ENCODE measurements around the gene NHSL1. TPM values are rescaled to one million over a fixed set of nuclear protein-coding genes. Genes with fewer than 3 reads are reported as not detected.
A peak's percentile ranks its signal among the peaks of the same experiment; 100 is the strongest.

NHSL1 gene
- total and polyA plus RNA-seq, 4 experiments from 2014 or later, result 0.53 to 0.58 TPM; not detected in 2

DNA sequence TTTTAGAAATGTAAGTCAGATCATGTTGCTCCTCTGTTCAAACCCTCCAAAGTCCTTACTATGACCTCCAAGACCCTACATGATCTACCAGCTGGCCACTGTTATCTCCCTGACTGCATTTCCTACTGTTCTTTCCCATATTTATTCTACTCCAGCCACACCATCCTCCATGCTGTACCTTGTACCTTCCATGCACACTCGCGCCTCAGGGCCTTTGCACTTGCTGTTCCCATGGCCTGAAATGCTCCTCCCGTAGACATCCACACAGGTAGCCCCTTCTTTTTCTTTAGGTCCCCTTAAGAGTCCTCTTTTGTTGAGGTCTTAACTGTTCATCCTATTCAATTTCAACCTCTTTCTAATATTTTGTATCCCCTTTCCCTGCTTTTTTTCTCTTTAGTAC is 48.3 kb downstream of the NHSL1 start:
- H3K27me3 ChIP-seq (ENCODE audit: insufficient read depth, low read length), result no peaks in the 10 kb centered on the region
- no peaks in the 10 kb centered on the region for H3K9me3 ChIP-seq (ENCODE audit: control insufficient read depth in 1 of 2, low read length in 2 of 2)
- no peak overlapping the region for H3K27ac ChIP-seq (ENCODE audit: low read depth, low read length)
- Mint-ChIP-seq H3K27ac (peak overlapping the region in 1 of 7 donors; percentile 4), H3K27me3 (no peaks in the 10 kb centered on the region), H3K36me3 (no peaks in the 10 kb centered on the region), H3K9me3 (no peaks in the 10 kb centered on the region), H3K4me1 (peaks cover 9 to 21% (median 14%) of the 10 kb centered on the region in 4 donors), H3K4me3 (no peak overlapping the region)
- H3K4me1 ChIP-seq (ENCODE audit: insufficient read depth, low read length), result peaks cover 14% of the 10 kb centered on the region
- ChIA-PET POLR2A (ENCODE audit: partially characterized antibody) (no interaction called here), CTCF (ENCODE audit: partially characterized antibody) (interaction anchor here (1.2 to 1.4 kb wide), 2 partner anchors 10 to 58 kb away, joined by 3 read pairs; no protein-coding TSS in a partner anchor)
- no peak for DNase-seq
- no peaks in the 10 kb centered on the region for H3K36me3 ChIP-seq (ENCODE audit: insufficient read depth, low read length)
- no peak overlapping the region for H3K4me3 ChIP-seq (ENCODE audit: low read length in 2 of 2)
- intact Hi-C loops (cut with micrococcal nuclease), result no loop called here

- Histone ChIP-seq H3K4me1 (ENCODE audit: insufficient read depth, low read length) (peaks cover 14% of the 10 kb centered on the region), H3K27me3 (ENCODE audit: insufficient read depth, low read length) (no peaks in the 10 kb centered on the region), H3K4me3 (ENCODE audit: low read length in 2 of 2) (no peak overlapping the region), H3K9me3 (ENCODE audit: control insufficient read depth in 1 of 2, low read length in 2 of 2) (no peaks in the 10 kb centered on the region), H3K27ac (ENCODE audit: low read depth, low read length) (no peak overlapping the region), H3K36me3 (ENCODE audit: insufficient read depth, low read length) (no peaks in the 10 kb centered on the region)
- POLR2A ChIA-PET (ENCODE audit: partially characterized antibody), result no interaction called here
- no peaks in the 10 kb centered on the region for H3K27me3 Mint-ChIP-seq
- peaks cover 9 to 15% (median 11%) of the 10 kb centered on the region in 4 donors for H3K4me1 Mint-ChIP-seq
- peak overlapping the region in 1 of 7 donors; percentile 64 for H3K27ac Mint-ChIP-seq
- CTCF ChIA-PET (ENCODE audit: partially characterized antibody), result interaction anchor here (0.9 to 1.4 kb wide), 3 partner anchors 20 to 59 kb away, joined by 3 read pairs; no protein-coding TSS in a partner anchor
- intact Hi-C loops (cut with micrococcal nuclease), result no loop called here
- H3K36me3 Mint-ChIP-seq, result no peaks in the 10 kb centered on the region
- H3K9me3 Mint-ChIP-seq, result no peaks in the 10 kb centered on the region
- no peak overlapping the region for H3K4me3 Mint-ChIP-seq
- DNase-seq, result no peak
Observed at GRCh38 chr6:138450445-138450844, 48.8 kb downstream of the NHSL1 start.

GRCh38 chr6:138446821-138447220 is 52.5 kb downstream of the NHSL1 start:
- intact Hi-C loops (cut with micrococcal nuclease), result no loop called here
- Histone ChIP-seq H3K4me3 (ENCODE audit: low read length in 2 of 2) (no peak overlapping the region), H3K27ac (ENCODE audit: low read depth, low read length) (no peak overlapping the region), H3K9me3 (ENCODE audit: control insufficient read depth in 1 of 2, low read length in 2 of 2) (no peaks in the 10 kb centered on the region), H3K4me1 (ENCODE audit: insufficient read depth, low read length) (no peaks in the 10 kb centered on the region), H3K27me3 (ENCODE audit: insufficient read depth, low read length) (no peaks in the 10 kb centered on the region), H3K36me3 (ENCODE audit: insufficient read depth, low read length) (no peaks in the 10 kb centered on the region)
- Mint-ChIP-seq H3K9me3 (no peaks in the 10 kb centered on the region), H3K36me3 (no peaks in the 10 kb centered on the region), H3K4me3 (no peak overlapping the region), H3K4me1 (peaks cover 0 to 2% (median 0%) of the 10 kb centered on the region in 4 donors), H3K27me3 (no peaks in the 10 kb centered on the region), H3K27ac (no peak overlapping the region)
- POLR2A ChIA-PET (ENCODE audit: partially characterized antibody), result interaction anchor here (1.9 kb wide), 1 partner anchor 9 kb away, joined by 8 read pairs; no protein-coding TSS in a partner anchor
- DNase-seq, result no peak
- CTCF ChIA-PET (ENCODE audit: partially characterized antibody), result interaction anchor here (1.6 to 2.4 kb wide), 3 partner anchors 9 to 62 kb away, joined by 5 to 8 read pairs (median 6); no protein-coding TSS in a partner anchor

DNA sequence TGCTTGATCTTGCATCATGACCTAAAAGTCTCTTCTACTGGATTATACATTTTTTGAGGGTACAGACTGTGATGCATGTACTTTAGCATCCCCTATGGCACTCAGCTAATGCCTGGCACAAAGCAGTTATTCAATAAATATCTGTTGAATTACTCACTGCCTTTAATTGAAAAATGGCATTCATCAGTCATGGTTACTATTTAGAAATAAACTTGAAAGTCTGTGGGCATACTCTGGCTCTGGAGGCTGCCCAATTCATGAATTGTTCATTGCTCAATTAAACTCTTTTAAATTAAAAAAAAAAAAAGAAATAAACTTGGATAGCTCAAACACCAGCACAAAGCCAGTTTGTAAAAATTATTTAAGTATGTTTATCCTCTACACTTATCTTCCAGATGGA is 55.3 kb downstream of the NHSL1 start:
- no peaks in the 10 kb centered on the region for H3K36me3 ChIP-seq (ENCODE audit: insufficient read depth, low read length)
- intact Hi-C loops (cut with micrococcal nuclease), result loop anchor here (5.0 kb wide), 1 partner anchor 33 kb away; no protein-coding TSS in a partner anchor
- POLR2A ChIA-PET (ENCODE audit: partially characterized antibody), result interaction anchor here (0.6 kb wide), 1 partner anchor 14 kb away, joined by 4 read pairs; no protein-coding TSS in a partner anchor

GRCh38 chr6:138442663-138443062 is 56.6 kb downstream of the NHSL1 start:
- CTCF ChIA-PET (ENCODE audit: partially characterized antibody), result interaction anchor here (1.3 to 2.3 kb wide), 3 partner anchors 12 to 66 kb away, joined by 3 to 9 read pairs (median 8); no protein-coding TSS in a partner anchor

More for the DNA sequence above, 55.3 kb downstream of the NHSL1 start:
- Mint-ChIP-seq H3K4me3 (no peak overlapping the region), H3K27ac (no peak overlapping the region), H3K36me3 (no peaks in the 10 kb centered on the region), H3K9me3 (no peaks in the 10 kb centered on the region), H3K27me3 (no peaks in the 10 kb centered on the region), H3K4me1 (no peaks in the 10 kb centered on the region)
- no peak for DNase-seq
- H3K27ac ChIP-seq (ENCODE audit: low read depth, low read length), result no peak overlapping the region
- CTCF ChIA-PET (ENCODE audit: partially characterized antibody), result interaction anchor here (1.0 to 1.8 kb wide), 3 partner anchors 16 to 65 kb away, joined by 3 to 6 read pairs (median 3); no protein-coding TSS in a partner anchor
- no peaks in the 10 kb centered on the region for H3K9me3 ChIP-seq (ENCODE audit: control insufficient read depth in 1 of 2, low read length in 2 of 2)
- H3K27me3 ChIP-seq (ENCODE audit: insufficient read depth, low read length), result no peaks in the 10 kb centered on the region
- no peak overlapping the region for H3K4me3 ChIP-seq (ENCODE audit: low read length in 2 of 2)
- H3K4me1 ChIP-seq (ENCODE audit: insufficient read depth, low read length), result no peaks in the 10 kb centered on the region

GRCh38 chr6:138441965-138442364 is 57.3 kb downstream of the NHSL1 start:
- intact Hi-C loops (cut with micrococcal nuclease), result loop anchor here (5.0 kb wide), 1 partner anchor 35 kb away; no protein-coding TSS in a partner anchor
- no peaks in the 10 kb centered on the region for H3K4me1 ChIP-seq (ENCODE audit: insufficient read depth, low read length)
- ChIA-PET POLR2A (ENCODE audit: partially characterized antibody) (interaction anchor here (1.2 kb wide), 1 partner anchor 14 kb away, joined by 8 read pairs; no protein-coding TSS in a partner anchor), CTCF (ENCODE audit: partially characterized antibody) (interaction anchor here (1.3 to 2.3 kb wide), 4 partner anchors 10 to 67 kb away, joined by 3 to 9 read pairs (median 6); no protein-coding TSS in a partner anchor)
- H3K27ac ChIP-seq (ENCODE audit: low read depth, low read length), result no peak overlapping the region
- DNase-seq, result no peak
- no peak overlapping the region for H3K4me3 ChIP-seq (ENCODE audit: low read length in 2 of 2)
- Mint-ChIP-seq H3K4me1 (no peaks in the 10 kb centered on the region), H3K4me3 (no peak overlapping the region), H3K9me3 (no peaks in the 10 kb centered on the region), H3K27ac (no peak overlapping the region), H3K27me3 (no peaks in the 10 kb centered on the region), H3K36me3 (no peaks in the 10 kb centered on the region)
- H3K9me3 ChIP-seq (ENCODE audit: control insufficient read depth in 1 of 2, low read length in 2 of 2), result no peaks in the 10 kb centered on the region
- no peaks in the 10 kb centered on the region for H3K27me3 ChIP-seq (ENCODE audit: insufficient read depth, low read length)
- H3K36me3 ChIP-seq (ENCODE audit: insufficient read depth, low read length), result no peaks in the 10 kb centered on the region

More at GRCh38 chr6:138442663-138443062, 56.6 kb downstream of the NHSL1 start:
- Histone ChIP-seq H3K9me3 (ENCODE audit: control insufficient read depth in 1 of 2, low read length in 2 of 2) (no peaks in the 10 kb centered on the region), H3K36me3 (ENCODE audit: insufficient read depth, low read length) (no peaks in the 10 kb centered on the region), H3K27me3 (ENCODE audit: insufficient read depth, low read length) (no peaks in the 10 kb centered on the region), H3K4me3 (ENCODE audit: low read length in 2 of 2) (no peak overlapping the region), H3K4me1 (ENCODE audit: insufficient read depth, low read length) (no peaks in the 10 kb centered on the region), H3K27ac (ENCODE audit: low read depth, low read length) (no peak overlapping the region)
- no peak for DNase-seq
- Mint-ChIP-seq H3K9me3 (no peaks in the 10 kb centered on the region), H3K36me3 (no peaks in the 10 kb centered on the region), H3K4me3 (no peak overlapping the region), H3K4me1 (no peaks in the 10 kb centered on the region), H3K27ac (no peak overlapping the region), H3K27me3 (no peaks in the 10 kb centered on the region)
- intact Hi-C loops (cut with micrococcal nuclease), result loop anchor here (5.0 kb wide), 1 partner anchor 35 kb away; no protein-coding TSS in a partner anchor
- POLR2A ChIA-PET (ENCODE audit: partially characterized antibody), result interaction anchor here (1.2 kb wide), 1 partner anchor 13 kb away, joined by 8 read pairs; no protein-coding TSS in a partner anchor

DNA sequence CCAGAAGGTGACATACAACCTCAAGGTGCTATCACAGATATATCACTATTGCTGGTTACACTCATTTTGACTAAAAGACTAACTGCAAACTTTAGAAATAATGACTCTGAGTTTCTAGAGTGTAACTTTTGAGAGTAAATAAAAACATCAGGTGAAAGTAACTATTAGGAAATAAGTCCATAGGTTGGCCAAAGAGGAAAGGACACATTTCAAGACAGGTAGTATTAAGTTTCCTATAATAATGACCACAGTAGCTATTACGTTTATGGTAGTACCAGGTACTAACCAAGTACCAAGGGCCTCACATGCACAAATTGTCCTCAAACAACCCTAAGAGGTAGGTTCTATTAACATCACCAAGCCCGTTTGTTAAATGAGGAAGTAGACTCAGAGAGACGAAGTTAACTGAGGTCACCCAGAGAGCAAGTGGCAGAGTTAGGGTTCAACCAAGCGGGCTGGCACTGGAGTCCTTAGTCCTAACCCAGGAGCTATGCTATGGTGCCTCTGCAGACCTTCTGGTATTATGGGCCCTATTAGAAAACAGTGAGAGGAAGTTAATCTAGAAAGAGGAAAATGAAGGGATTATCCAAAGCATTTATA is 58.4 kb downstream of the NHSL1 start:
- H3K4me1 Mint-ChIP-seq, result no peaks in the 10 kb centered on the region
- CTCF ChIA-PET (ENCODE audit: partially characterized antibody), result interaction anchor here (1.4 to 2.3 kb wide), 4 partner anchors 11 to 68 kb away, joined by 3 to 9 read pairs (median 7); no protein-coding TSS in a partner anchor
- no peaks in the 10 kb centered on the region for H3K36me3 Mint-ChIP-seq
- no peaks in the 10 kb centered on the region for H3K9me3 ChIP-seq (ENCODE audit: control insufficient read depth in 1 of 2, low read length in 2 of 2)
- no peaks in the 10 kb centered on the region for H3K27me3 ChIP-seq (ENCODE audit: insufficient read depth, low read length)
- H3K27ac Mint-ChIP-seq, result no peak overlapping the region
- DNase-seq, result no peak
- intact Hi-C loops (cut with micrococcal nuclease), result loop anchor here (5.0 kb wide), 1 partner anchor 36 kb away; no protein-coding TSS in a partner anchor
- no peaks in the 10 kb centered on the region for H3K9me3 Mint-ChIP-seq
- no peak overlapping the region for H3K4me3 ChIP-seq (ENCODE audit: low read length in 2 of 2)
- H3K27me3 Mint-ChIP-seq, result no peaks in the 10 kb centered on the region
- no peak overlapping the region for H3K27ac ChIP-seq (ENCODE audit: low read depth, low read length)
- POLR2A ChIA-PET (ENCODE audit: partially characterized antibody), result no interaction called here
- no peaks in the 10 kb centered on the region for H3K4me1 ChIP-seq (ENCODE audit: insufficient read depth, low read length)
- no peak overlapping the region for H3K4me3 Mint-ChIP-seq
- H3K36me3 ChIP-seq (ENCODE audit: insufficient read depth, low read length), result no peaks in the 10 kb centered on the region
